ENCODE results near the gene PTPRN2.

- TF ChIP-seq, protein P1, sequence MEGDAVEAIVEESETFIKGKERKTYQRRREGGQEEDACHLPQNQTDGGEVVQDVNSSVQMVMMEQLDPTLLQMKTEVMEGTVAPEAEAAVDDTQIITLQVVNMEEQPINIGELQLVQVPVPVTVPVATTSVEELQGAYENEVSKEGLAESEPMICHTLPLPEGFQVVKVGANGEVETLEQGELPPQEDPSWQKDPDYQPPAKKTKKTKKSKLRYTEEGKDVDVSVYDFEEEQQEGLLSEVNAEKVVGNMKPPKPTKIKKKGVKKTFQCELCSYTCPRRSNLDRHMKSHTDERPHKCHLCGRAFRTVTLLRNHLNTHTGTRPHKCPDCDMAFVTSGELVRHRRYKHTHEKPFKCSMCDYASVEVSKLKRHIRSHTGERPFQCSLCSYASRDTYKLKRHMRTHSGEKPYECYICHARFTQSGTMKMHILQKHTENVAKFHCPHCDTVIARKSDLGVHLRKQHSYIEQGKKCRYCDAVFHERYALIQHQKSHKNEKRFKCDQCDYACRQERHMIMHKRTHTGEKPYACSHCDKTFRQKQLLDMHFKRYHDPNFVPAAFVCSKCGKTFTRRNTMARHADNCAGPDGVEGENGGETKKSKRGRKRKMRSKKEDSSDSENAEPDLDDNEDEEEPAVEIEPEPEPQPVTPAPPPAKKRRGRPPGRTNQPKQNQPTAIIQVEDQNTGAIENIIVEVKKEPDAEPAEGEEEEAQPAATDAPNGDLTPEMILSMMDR (IDR thresholded peaks at IDR 0.05) = no peak
- TF ChIP-seq POLR2AphosphoS5 (IDR thresholded peaks at IDR 0.05) (no peak), POLR2A (IDR thresholded peaks at IDR 0.05) (no peak)
Measured at GRCh38 chr7:157558061-157558460, 1029.6 kb downstream of the PTPRN2 start.
